ENCODE results near the gene SRSF5.

The SRSF5 gene

DNA sequence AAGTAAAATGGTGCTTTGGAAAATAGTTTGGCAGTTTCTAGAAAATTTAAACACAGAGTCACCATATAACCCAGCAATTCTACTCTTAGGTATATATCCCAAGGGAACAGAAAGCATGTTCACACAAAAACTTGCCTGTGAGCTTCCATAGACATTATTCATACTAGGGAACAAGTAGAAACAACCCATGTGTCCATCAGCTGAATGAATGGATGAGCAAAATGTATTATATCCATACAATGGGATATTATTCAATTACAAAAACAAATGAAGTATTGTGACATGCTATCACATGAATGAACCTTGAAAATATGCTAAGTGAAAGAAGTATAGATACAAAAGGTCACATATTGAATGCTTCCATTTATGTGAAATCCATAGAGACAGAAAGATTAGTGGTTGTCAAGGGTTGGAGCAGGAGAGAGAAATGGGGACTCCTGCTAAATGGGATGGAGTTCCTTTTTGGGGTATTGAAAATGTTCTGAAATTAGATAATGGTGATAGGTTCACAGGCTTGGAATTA lies 22.2 kb downstream of the SRSF5 start:
- no peak for DNase-seq (ENCODE audit: low read depth, low spot score)
- no peaks in the 10 kb centered on the region for H3K9me3 ChIP-seq (ENCODE audit: low read depth, low read length)
- TF ChIP-seq FOXP2 (optimal IDR thresholded peaks at IDR 0.05; ENCODE audit: control extremely low read depth, extremely low read length, insufficient read depth) (no peak), EZH2 (IDR thresholded peaks at IDR 0.05) (no peak), POLR2AphosphoS5 (IDR thresholded peaks at IDR 0.05; ENCODE audit: borderline replicate concordance, low read depth, low read length) (no peak)
- no peaks in the 10 kb centered on the region; the same call in 1 of the 2 replicates for H3K36me3 ChIP-seq (ENCODE audit: insufficient read depth, low read length)
- H3K27ac ChIP-seq: no peak overlapping the region
- no peak overlapping the region for H3K9ac ChIP-seq (ENCODE audit: insufficient read length)
- H3K4me3 ChIP-seq: no peak overlapping the region

DNA sequence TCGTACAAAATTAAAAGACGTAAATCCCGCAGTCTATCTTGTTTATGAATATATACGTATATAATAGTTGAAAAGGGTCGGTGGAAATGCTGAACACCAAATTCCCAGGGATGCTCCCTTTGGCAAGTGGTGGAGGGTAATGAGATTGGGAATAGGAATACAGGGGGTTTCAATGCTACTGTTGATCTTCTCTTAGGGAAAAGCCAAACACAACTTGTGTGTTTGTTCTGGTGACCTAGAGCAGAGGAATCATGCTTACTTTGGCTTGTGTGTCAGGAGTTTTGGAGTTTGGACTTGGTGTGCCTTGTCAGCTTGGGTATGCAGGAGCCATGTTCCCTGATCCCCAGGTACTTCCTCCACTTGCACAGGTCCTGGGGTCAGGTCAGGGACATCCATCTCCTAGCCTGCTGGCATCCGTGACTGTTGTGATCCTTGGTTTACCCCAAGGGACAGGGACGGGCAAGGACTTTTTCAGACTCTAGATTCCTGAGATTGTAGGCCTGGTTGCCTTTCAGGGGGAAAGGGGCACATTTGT lies 26.0 kb downstream of the SRSF5 start:
- TF ChIP-seq POLR2AphosphoS5 (IDR thresholded peaks at IDR 0.05; ENCODE audit: borderline replicate concordance, low read depth, low read length): no peak
- TF ChIP-seq FOXP2 (optimal IDR thresholded peaks at IDR 0.05; ENCODE audit: control extremely low read depth, extremely low read length, insufficient read depth): no peak
- TF ChIP-seq EZH2 (IDR thresholded peaks at IDR 0.05): no peak
- Histone ChIP-seq H3K27ac (no peak overlapping the region), H3K4me3 (no peak overlapping the region), H3K9ac (ENCODE audit: insufficient read length) (no peak overlapping the region), H3K9me3 (ENCODE audit: low read depth, low read length) (no peaks in the 10 kb centered on the region), H3K36me3 (ENCODE audit: insufficient read depth, low read length) (no peaks in the 10 kb centered on the region)
- DNase-seq (ENCODE audit: low read depth, low spot score): no peak

DNA sequence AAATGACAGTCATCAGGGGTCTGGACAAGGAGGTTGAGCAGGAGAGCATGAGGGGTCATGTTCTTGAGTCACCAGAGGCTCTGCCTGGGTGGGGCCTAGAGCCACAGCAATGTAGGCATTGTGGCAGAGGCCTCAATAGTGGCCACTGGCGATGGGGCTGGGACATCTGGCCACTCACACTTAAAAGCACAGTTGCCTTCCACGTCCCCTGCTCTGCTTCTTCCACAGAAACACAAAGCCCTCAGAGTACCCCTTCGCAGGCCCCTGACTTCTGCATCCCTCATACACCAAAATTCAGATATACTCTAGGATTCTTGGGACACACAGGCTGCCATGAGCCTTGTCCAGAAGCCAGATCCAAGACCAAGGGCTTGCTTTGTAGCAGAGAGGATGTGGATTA lies 27.8 kb downstream of the SRSF5 start:
- DNase-seq (ENCODE audit: low read depth, low spot score): no peak
- H3K9ac ChIP-seq (ENCODE audit: insufficient read length): no peak overlapping the region
- no peak overlapping the region for H3K27ac ChIP-seq
- TF ChIP-seq EZH2 (IDR thresholded peaks at IDR 0.05) (no peak), POLR2AphosphoS5 (IDR thresholded peaks at IDR 0.05; ENCODE audit: borderline replicate concordance, low read depth, low read length) (no peak), FOXP2 (optimal IDR thresholded peaks at IDR 0.05; ENCODE audit: control extremely low read depth, extremely low read length, insufficient read depth) (no peak)
- no peaks in the 10 kb centered on the region for H3K9me3 ChIP-seq (ENCODE audit: low read depth, low read length)
- no peaks in the 10 kb centered on the region for H3K36me3 ChIP-seq (ENCODE audit: insufficient read depth, low read length)
- H3K4me3 ChIP-seq: no peak overlapping the region

DNA sequence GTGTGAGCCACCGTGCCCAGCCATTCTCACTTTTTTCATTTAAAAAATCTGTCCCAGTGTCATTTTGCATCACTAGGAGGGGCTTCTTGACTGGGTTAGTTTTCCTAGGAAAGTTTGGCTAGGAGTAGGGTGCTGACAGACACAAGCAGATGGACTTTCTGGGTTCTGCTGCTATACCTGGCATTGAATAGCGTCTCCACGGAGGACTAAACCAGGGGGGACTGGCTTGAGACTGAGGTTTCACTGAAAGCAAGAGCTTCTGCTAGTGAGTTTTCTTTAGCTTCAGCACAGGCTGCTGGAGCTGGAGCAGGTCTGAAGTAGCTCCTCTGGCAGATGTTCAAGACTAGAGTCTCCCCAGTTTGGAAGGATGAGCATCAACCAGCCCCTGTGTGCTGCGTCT lies 28.7 kb downstream of the SRSF5 start:
- TF ChIP-seq POLR2AphosphoS5 (IDR thresholded peaks at IDR 0.05; ENCODE audit: borderline replicate concordance, low read depth, low read length): no peak
- TF ChIP-seq EZH2 (IDR thresholded peaks at IDR 0.05): no peak
- no peak for TF ChIP-seq FOXP2 (optimal IDR thresholded peaks at IDR 0.05; ENCODE audit: control extremely low read depth, extremely low read length, insufficient read depth)
- Histone ChIP-seq H3K9me3 (ENCODE audit: low read depth, low read length) (no peaks in the 10 kb centered on the region), H3K36me3 (ENCODE audit: insufficient read depth, low read length) (no peaks in the 10 kb centered on the region), H3K4me3 (no peak overlapping the region), H3K27ac (no peak overlapping the region), H3K9ac (ENCODE audit: insufficient read length) (no peak overlapping the region)
- no peak for DNase-seq (ENCODE audit: low read depth, low spot score)

DNA sequence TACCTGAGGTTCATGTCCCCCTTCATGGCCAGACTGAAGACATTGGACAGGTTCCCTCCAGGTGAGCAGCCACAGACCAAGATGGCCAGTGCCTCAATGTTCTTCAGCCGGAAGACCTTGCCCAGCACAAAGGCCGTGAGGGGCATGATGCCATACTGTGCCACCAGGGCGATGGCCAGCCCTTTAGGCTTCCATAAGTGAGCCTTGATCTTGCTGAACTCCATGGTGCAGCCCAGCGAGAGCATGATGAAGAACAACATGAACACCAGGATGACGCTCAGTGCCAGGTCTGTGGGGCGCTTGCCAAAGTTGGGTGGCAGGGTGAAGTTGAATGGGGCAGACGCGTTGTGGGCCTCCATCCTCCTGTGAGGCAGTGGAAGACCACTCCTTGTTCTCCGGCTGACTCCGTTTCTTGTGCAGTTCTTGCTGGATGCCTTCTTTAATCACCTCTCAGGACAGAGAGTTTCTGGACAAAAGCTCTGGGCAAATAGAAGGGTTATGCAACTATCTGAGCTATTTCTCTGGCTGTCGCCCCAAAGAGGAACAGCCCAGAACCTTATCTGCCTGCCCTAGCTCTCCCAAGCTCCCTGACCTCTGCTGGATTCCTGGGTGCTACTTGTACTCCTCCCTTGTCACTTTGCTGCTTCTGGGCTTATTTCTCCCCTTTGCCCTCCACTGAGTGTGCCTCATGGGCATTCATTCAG lies 30.0 kb downstream of the SRSF5 start, which contains the start of gene SLC10A1:
TSS of gene SLC10A1 (minus strand) at position 445 of the 704 bp plus-strand sequence. CDS start at position 359, 86 bp downstream.
- H3K9ac ChIP-seq (ENCODE audit: insufficient read length): no peak within 1 kb of the TSS
- no peaks in the 10 kb centered on the region for H3K36me3 ChIP-seq (ENCODE audit: insufficient read depth, low read length)
- H3K27ac ChIP-seq: no peak within 1 kb of the TSS
- H3K4me3 ChIP-seq: no peak within 1 kb of the TSS
- TF ChIP-seq POLR2AphosphoS5 (IDR thresholded peaks at IDR 0.05; ENCODE audit: borderline replicate concordance, low read depth, low read length) (no peak), FOXP2 (optimal IDR thresholded peaks at IDR 0.05; ENCODE audit: control extremely low read depth, extremely low read length, insufficient read depth) (no peak)
- DNase-seq (ENCODE audit: low read depth, low spot score): no peak
- no peaks in the 10 kb centered on the region for H3K9me3 ChIP-seq (ENCODE audit: low read depth, low read length)

DNA sequence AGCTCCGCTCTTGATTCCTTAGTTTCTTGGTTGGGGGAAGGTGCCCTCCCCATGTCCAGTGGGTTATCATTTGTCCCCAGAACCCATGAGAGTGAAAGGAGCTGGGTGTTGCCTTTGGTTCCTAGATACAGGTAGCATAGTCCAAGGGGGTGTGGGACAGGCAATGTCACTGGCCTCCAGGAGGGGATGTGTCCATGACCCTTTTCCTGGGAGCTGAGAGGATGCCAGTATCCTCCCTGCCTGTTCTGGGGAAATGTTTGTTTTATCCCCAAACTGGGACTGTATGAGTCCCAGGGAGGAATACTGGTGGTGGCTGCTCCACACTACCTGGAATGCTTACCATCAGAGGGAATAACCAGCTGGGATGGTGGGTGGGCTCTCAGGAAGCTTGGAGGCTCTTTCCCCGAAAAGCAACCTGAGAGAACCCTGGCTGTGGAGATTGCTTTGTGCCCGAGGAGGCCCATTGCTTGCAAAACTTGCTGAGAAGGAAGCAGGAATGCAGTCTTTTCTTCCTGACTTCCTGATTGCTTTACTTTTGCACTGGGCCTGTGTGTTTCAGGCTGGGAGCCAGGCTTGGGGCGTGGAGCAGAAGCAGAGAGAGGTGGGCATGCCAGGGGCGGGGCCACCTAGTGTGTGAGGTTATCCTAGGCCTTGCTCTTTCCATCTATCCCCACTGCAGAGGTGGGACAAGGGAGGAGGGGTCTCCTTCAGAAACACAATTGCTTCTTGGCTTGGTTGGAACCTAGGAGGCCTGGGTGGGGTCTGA lies 30.8 kb downstream of the SRSF5 start:
- H3K9ac ChIP-seq (ENCODE audit: insufficient read length): no peak overlapping the region
- no peaks in the 10 kb centered on the region for H3K36me3 ChIP-seq (ENCODE audit: insufficient read depth, low read length)
- no peak overlapping the region for H3K27ac ChIP-seq
- no peaks in the 10 kb centered on the region for H3K9me3 ChIP-seq (ENCODE audit: low read depth, low read length)
- H3K4me3 ChIP-seq: no peak overlapping the region
- DNase-seq (ENCODE audit: low read depth, low spot score): no peak
- TF ChIP-seq EZH2 (IDR thresholded peaks at IDR 0.05) (no peak), FOXP2 (optimal IDR thresholded peaks at IDR 0.05; ENCODE audit: control extremely low read depth, extremely low read length, insufficient read depth) (no peak), POLR2AphosphoS5 (IDR thresholded peaks at IDR 0.05; ENCODE audit: borderline replicate concordance, low read depth, low read length) (no peak)

DNA sequence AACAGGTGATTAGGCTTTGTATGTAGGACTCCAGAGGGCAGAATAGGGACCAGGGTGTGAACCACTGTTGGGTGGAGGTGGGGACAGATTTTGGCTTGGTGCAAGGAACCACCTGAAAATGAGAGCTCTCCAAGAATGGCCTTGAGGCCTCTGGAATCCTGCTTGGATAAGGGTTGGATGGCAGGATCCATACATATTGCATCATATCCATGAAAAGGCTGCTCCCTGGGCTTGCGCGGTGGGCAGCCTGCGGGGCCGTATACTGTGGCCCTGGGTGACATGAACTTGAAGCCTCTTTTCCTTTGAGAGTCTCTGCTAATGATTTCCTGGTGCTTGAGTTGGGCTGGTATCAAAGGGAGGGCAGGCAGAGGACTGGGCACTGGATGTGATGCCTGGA lies 31.4 kb downstream of the SRSF5 start:
- H3K36me3 ChIP-seq (ENCODE audit: insufficient read depth, low read length): no peaks in the 10 kb centered on the region
- H3K9me3 ChIP-seq (ENCODE audit: low read depth, low read length): no peaks in the 10 kb centered on the region
- no peak overlapping the region for H3K4me3 ChIP-seq
- no peak overlapping the region for H3K9ac ChIP-seq (ENCODE audit: insufficient read length)
- no peak overlapping the region for H3K27ac ChIP-seq
- TF ChIP-seq EZH2 (IDR thresholded peaks at IDR 0.05) (no peak), POLR2AphosphoS5 (IDR thresholded peaks at IDR 0.05; ENCODE audit: borderline replicate concordance, low read depth, low read length) (no peak), FOXP2 (optimal IDR thresholded peaks at IDR 0.05; ENCODE audit: control extremely low read depth, extremely low read length, insufficient read depth) (no peak)
- no peak for DNase-seq (ENCODE audit: low read depth, low spot score)

DNA sequence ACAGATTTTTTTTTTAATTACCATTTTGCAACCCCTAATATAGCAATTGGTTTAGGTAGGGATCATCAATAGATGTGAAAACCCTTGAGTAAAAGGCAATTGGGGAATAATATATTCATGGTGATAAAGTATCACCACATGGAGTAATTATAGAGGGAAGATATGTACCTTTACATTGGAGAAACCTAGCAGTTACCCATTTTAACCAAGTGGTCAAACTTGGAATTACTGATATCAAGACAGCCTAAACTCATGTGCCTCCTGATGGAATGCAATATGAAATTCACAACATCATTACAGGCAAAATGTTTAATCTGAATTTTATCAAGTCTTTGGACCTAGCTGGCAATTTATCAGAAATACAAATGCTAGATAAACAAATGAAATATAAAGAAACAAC lies 36.8 kb downstream of the SRSF5 start:
- H3K9me3 ChIP-seq (ENCODE audit: low read depth, low read length): no peaks in the 10 kb centered on the region
- TF ChIP-seq POLR2AphosphoS5 (IDR thresholded peaks at IDR 0.05; ENCODE audit: borderline replicate concordance, low read depth, low read length): no peak
- no peak for TF ChIP-seq FOXP2 (optimal IDR thresholded peaks at IDR 0.05; ENCODE audit: control extremely low read depth, extremely low read length, insufficient read depth)
- TF ChIP-seq EZH2 (IDR thresholded peaks at IDR 0.05): no peak
- H3K4me3 ChIP-seq: no peak overlapping the region
- H3K36me3 ChIP-seq (ENCODE audit: insufficient read depth, low read length): no peaks in the 10 kb centered on the region
- H3K27ac ChIP-seq: no peak overlapping the region
- no peak for DNase-seq (ENCODE audit: low read depth, low spot score)
- no peak overlapping the region for H3K9ac ChIP-seq (ENCODE audit: insufficient read length)
